Measurements from ENCODE around the gene TEX14.

Gene TEX14

DNA sequence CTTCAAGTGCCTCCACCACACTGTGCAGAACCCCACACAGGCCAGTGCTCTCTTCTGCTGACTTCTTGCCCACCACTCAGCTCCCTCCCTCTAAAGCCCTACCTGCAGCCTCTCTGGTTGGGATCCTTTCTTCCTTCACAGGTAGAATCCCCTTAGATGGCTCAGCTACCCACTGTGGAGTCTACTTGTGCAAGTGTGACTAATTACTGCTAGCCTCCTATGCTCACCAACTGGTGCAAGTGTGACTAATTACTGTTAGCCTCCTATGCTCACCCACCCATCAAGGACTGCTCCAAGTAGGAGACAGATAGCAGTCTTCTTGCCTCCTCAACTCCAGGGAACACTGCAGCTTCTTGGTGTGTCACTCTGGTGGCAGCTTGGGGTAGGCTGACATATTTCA is 43.6 kb downstream of the TEX14 start:
- DNase-seq: no peak

DNA sequence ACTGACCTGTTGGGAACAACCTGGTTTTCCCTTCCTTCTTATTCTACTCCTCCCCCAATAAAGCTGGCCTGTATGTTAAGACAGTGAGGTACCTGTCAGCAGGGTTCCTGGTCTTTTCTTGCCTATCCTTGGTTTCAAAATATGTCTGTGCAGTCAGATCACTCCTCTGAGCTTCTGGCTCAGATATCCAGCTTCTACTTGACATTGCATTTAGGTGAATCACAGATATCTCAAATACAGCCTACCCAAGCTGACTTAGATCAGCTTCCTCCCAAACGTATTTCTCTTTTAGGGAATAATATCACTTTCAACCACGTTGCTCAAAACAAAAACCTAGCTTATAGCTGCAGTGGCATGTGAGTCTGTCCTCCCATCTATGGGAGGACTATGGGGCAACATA is 48.7 kb downstream of the TEX14 start:
- DNase-seq: no peak

DNA sequence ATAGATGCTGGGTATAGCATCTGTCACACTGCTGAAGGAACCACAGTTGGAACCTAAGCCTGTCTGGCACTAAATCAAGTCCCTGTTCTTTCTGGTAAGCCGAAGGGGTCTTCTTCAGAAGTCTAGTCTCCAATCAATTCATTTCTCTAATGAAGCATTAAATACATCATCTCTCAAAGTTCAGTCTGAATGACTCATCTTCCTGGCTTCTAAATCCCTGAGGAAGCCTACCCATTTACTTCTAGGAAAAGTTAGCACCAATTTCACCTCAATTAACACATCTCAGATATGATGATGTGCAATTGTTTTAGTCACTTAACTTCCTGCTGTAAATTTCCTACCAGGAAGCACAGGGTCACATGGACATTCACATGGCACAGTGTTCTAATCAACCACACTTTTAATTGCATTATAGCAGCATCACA is 49.9 kb downstream of the TEX14 start:
- DNase-seq: no peak

DNA sequence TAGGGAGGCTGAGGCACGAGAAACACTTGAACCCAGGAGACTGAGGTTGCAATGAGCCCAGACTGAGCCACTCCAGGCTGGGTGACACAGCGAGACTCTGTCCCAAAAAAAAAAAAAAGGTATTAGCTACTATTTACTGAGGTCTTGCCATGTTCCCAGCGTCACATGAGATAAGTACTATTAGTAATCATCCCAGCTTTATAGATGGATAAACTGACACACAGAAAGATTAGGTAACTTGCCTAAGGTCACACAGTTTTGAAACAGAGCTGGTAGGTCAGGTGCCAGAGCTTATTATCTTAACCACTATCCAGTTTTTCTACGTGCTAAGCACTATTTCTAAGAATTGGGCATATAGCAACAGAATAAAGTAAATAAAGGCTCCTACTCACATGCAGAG is 51.6 kb downstream of the TEX14 start:
- DNase-seq: no peak

DNA sequence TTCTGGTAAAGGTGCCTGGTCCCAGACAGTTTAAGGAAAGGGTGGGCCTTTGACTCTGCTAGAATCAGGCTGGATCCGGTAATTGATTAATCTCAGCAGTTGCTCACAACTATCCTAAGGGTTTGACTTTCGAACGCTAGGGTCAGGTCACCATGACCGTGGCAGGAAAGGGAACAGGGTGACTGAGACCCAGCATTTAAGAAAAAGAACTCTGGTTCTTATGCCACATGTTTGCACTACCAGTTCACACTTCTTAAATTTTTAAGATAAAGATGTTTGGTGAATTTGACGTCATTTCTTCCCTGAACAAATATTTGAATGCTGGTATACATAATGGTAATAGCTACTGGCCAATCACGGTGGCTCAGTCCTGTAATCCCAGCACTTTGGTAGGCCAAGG is 52.2 kb downstream of the TEX14 start:
- DNase-seq: no peak

DNA sequence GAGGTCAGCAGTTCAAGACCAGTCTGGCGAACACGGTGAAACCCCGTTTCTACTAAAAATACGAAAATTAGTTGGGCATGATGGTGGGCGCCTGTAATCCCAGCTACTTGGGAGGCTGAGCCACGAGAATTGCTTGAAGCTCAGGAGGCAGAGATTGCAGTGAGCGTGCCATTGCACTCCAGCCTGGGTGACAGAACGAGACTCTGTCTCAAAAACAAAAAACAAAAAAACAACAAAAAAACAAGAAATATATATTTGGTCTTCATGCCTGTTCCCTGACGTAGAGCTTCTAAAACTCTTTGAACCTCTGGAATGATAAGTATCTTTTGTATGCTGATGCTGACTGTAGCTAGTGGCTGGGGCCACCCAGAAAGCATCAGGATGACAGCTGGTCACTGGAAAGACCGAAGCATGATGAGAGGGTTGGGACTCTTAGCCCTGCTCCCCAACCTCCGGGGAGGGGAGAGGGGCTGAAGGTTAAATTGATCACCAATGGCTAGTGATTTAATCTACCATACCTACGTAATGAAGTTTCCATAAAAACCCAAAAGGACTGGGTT is 54.8 kb downstream of the TEX14 start:
- DNase-seq: no peak

DNA sequence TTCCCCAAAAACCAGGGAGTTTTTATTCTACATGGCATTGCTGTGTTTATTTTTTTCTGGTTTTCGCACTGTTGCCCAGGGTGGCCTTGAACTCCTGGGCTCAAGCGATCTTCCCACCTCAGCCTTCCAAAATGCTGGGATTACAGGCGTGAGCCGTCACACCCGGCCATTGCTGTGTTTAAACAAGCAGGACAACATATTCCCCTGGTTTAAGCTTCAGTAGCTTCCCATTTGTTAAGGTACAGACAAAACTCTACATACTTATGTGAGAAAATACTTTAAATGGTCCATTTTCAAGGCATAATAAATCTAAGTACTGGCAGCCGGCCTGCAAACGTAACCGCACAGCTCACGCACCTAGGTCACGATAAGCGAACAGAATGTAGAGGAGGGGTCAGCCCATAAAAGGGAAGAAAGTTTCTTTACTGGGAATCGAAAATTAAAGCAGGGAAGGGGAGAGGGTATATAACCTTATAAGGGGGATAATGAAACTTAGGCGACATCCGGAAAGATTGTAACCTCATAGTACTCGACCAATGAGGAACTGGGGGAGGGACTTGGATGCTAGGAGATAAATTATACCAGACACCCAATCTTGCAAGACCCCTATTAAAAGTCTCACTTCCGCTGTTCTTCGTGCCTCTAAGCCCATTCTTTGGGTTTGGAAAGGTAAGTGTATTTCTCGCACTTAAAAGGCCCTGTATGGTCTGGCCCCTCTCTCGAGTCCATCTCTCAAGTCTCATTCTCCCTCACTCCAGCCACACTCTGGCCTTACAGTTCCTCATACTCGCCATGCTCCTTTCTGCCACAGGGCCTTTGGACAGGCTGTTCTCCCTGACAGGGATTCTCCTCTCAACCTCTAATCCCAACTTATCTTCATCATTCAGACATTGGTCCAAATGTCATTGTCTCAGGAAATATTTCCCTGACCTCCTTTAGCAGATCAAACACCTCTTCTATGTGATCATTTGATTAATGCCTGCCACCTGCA is 59.2 kb downstream of the TEX14 start:
- DNase-seq: no peak

DNA sequence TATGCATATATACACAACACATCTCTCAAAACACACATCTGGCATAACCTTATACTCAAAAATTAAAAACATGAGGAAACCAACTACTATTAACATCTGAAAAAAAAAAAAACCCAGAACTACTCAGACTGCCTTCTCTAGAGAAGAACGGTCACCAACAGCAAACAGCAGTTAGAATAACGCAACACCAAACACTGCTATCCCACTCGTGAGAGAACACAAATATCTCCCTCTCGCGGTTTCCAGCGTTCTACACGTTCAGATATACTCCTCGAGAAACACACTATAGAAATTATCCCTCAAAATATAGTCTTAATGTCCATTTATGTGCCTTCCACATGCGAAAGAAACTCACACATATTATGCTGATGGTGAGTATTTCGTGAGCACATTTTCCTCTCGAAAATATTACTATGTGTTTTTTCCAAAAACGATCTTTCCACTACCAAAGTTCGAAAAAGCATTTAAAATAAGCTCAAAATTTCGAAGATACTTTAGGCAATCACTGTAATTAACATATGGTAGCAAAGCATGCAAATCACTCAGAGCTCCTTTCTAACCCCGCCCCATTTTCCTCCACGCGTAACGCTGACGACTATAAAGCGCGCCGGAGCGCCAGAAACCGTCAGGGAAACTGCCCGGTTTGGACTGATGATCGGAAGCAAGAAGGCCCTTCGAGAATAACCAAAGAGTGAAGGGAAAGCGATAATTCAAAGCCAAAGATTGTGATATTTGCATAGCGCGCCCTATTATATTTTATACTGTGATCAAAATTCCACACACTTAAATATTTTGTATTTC is 60.1 kb downstream of the TEX14 start:
- peak; percentile 92 for DNase-seq

DNA sequence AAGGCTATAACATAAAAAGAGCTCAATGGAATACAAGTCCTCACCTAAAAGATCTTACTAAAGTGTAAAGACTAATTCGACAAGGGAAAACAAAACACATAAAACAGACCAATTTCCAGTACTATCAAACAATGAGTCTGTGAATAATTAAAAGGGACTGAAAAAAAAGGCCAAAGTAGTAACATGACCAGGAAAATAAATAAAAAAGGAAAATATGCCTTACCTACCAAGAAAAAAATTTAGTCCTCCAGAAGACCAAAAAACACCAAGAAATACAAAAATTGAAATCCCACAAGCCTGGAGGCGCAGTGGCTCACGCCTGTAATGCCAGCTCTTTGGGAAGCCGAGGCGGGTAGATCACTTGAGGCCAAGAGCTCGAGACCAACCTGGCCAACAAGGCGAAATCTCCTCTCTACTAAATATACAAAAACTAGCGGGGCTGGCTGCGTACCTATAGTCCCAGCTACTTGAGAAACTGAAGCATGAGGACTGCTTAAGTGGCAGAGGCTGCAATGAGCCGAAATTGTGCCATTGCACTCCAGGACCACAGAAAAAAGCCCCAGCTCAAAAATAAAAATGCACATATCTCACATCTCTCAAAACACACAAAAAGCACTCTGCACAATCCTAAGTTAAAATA is 60.8 kb downstream of the TEX14 start:
- DNase-seq: peak; percentile 4

DNA sequence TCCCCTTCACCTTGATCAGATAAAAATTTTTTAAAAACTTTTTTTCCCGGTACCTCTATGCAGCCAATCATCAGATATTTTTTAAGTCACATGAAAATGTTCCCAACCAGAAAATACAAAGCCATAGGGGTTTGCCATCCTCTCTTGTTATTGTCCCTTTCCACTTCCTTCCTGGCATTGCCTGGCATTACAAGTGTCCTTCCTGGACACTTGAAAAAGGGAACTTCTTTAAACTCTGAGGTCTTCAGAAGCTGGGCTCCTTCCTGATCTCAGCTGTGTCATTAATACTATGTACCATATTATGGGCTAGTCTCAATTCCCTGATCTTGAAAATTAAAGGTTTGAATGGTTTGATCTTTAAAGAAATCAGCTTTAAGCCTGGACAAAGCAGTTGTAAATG is 64.9 kb downstream of the TEX14 start:
- DNase-seq: no peak

DNA sequence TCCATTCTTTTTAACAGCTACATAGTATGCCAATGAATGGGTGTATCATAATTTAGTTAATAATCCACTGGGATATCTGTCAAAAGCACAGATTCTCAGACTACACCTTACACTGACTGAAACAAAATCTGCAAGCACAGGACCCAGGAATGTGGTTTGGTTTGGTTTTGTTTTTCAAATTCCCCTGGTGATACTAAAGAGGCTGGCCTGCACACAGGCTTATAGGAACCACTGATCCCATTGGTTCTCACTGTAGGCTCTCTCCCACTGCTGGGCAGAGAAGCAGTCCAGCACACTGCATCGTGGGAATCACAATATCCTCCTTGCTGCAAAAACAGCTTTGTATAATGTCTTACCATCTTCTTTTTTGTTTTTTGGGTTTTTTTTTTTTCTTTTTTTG is 67.1 kb downstream of the TEX14 start:
- no peak for DNase-seq

DNA sequence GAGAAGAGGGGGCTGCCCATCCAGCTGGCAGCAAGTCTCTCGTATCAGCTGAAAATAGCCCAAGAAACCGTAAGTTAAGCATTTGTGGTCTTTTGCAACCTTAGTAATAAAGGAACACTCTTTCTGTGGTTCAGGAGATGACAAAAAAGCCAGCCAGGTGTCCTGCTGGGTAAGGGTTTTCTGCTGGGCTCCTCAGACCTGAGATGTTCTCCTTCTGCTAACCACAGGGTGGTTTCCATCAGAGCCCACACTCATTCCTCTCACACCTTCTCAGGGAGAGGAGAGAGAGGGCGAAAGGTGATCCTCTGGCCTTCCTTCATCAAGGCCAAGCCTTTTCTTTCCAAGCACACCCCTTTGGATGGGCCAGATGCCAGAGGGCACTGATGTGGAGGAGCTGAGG is 70.7 kb downstream of the TEX14 start:
- DNase-seq: no peak

DNA sequence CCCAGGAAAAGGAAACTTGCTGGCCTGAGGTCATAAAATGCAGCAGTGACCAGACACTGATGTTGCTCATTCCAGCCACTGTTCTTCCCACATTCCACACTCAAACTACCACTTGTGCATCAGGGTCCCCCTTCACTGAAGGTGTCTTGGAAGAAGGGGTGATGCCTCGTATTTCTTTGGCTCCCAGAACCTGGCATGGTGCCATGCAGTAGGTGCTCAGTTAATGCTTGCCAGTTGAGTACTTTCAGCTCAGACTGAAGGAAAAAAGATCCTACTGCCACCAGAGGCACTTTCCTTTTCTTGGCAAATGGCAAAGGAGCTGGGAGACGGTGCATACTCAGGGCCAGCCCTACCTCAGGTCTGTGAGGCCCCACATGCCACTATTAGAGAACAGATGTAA is 73.5 kb downstream of the TEX14 start:
- no peak for DNase-seq

DNA sequence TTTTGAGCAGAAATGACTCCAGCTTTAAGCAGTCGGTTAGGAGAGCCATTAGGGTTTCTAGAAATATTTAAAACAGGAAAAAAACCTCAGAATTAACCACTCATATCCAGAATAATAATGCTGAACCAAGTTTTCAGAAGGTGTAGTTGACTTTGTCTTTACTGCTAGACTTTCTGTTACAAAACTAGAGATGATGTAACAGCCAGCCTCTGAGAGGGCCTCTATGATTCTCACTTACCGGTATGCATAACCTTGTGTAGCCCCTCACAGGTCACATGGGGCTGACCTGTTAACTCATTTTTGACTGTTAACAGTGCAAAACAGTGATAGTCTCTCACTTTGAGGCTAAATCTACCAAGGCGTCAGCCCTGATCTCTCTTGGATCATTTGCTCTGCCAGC is 74.3 kb downstream of the TEX14 start:
- DNase-seq: no peak

DNA sequence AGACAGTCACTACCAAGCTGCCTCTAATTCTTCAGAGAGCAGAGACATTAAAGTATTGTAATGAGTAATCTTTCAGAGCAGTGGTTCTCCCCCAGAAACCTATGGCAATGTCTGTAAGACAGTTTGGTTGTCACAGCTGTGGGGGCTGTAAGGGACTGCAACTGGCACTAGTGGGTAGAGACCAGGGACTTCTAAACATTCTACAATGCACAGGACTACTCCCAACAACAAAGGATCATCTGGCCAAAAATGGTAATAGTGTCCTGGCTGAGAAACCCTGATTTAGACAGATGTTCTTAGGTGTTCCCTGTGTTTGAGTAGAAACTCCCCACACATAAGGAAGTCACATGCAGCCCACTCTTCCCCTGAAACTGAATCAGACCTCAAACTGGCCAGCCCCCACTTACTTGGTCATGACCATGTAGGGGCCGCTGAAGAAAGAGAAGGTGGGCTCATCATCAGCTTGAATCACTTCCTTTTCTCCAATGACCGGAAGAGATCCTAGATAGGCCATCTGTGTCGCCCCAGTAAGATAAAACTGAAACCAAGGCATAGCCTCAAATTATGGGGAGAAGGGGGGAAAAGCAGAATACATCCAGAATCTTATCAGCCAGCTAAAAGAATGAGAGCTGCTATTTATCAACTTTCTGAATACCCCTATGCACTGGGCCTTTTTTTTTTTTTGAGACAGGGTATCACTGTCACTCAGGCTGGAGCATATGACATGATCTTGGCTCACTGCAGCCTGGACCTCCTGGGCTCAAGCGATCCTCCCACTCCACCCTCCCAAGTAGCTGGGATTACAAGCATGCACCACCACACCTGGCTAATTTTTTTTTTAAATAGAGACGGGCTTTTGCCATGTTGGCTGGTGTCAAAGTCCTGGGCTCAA is 75.8 kb downstream of the TEX14 start:
- DNase-seq: no peak

DNA sequence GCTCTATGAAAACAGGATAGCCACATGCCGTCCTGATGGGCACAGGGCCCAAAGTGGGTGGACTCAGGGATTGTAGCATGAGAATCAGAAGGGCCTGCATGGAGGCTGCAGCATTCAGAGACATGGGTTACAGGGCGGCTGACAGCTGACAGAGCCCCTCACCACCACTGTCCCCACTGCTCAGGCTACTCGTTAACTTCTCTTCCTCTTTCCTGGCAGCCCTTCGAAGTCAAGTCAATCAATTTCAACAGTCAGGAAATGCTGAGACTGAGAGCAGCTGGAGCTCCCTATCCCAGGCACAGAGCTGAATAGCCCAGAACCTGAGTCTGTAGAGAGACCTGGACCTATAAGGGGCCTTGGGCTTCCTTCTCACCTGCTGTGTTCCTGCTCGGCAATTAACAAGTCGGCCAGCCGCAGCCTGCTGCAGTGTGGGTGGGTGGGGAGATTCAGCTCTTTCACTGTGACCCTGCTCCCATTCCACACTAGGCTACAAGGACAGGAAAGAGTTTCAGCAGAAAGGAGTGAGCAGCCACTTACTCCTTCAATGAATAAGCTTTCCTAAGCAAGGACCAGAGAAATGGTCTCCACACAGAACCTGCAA is 76.9 kb downstream of the TEX14 start:
- DNase-seq: no peak

DNA sequence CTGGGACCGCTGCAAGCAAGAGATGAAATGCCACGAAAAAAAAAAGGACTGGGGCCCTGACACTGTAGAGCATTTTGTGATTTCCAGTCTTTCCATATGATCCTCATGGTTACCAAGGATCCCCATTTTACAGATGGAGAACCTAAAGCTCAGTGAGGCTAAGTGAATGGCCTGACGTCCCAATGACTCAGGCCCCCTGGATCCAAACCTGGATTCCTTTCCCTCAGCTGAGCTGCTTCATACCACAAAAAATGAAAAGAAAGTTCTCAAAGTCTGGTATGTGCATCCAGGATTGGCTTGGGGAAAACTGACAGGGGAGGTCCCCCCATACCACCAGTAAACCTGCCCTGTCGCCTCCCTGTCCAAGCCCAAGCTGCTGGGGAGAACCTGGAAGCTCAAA is 80.5 kb downstream of the TEX14 start:
- DNase-seq: no peak

DNA sequence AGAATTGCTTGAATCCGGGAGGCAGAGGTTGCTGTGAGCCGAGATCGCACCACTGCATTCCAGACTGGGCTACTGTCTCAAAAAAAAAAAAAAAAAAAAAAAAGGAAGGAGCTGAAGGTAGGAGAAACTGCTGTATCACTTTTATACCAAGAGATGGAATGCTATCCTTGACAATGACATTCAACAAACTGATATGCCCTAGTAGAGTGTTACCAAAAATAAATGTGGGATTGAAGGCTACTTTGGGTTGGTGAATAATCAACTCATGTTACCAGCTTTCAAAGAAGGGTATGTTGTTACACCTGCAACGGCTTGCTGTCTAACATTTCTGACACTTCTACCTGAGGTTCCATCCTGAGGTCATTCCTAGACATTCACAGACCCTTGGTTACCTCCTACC is 84.9 kb downstream of the TEX14 start:
- no peak for DNase-seq

DNA sequence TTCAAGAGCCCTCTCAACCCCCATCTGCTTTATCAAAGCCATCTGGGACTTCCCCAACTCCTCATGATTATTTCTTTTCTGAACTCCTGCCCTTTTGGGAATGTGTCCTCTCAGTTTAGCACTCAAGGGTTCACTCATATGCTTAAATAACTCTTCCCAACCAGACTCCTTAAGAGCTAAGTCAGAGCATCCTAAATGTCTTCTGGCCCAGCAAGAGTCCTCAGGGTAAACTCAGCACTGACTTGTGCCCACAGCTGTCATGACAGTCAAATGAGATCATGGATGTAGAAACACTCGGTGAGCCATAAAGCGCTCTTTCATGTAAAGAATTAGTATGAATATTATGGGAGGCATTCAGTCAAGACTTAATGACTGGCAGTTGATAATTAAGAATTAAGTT is 85.9 kb downstream of the TEX14 start:
- DNase-seq: no peak

DNA sequence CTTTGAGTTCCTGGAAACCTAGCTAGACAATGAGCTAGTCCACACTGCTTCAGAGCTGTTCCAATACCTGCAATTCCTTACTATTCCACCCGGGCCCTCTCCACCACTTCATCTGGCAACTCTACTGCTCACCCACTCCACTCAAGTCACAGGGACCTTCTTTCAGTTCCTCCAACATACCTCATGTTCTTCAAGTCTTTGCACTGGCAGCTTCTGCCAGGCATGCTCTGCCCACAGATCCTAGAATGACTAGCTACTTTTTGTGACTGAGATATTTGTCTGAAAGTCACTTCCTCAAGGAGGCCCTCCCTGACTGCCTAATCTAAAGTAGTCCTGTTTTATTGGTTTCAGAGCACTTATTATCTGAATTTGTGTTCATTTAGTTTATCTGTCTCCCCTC is 86.4 kb downstream of the TEX14 start:
- no peak for DNase-seq

DNA sequence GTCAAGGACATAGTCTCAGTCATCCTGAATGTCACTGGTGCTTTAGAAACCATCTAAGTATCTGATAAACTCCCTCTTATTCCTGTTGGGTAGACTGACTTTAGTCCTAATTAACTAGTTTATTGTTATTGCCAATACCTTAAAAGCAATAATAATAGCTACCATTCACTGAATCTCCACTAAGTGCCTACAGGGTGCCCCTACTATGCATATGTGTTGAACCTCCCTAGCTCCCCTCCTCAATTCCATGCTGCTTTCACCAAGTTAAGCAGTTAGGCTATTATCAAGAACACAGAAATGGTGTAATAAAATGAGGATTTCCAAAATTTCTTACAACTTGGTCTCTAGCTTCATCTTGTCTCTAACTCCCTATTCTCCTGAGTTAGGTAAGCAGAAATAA is 89.9 kb downstream of the TEX14 start:
- DNase-seq: no peak

DNA sequence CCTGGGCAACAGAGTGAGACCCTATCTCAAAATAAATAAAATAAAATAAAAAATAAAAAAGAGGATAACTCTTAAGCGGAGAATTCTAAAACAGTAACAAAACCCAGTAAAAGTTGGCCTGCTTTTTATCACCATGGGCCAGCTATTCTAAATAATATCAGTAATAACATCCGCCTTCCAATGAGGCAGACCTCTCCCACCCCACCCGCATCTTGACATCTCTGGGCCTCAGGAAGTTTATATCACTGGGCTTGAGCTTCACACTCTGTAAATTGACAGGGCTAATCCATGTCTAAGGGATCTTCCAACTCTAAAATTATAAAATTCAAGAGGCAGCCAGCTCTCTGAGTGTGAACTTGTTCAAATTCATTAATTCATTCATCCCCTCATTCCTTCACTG is 94.5 kb downstream of the TEX14 start:
- no peak for DNase-seq
